CD4-positive, alpha-beta T cell treated with Interleukin-4 for 1 hour (primary cell): ENCODE measurements around the gene MITF.
"Not testable (repeated sequence)": the region's sequence is repeated elsewhere in the genome, so short reads cannot be mapped to it uniquely, and the experiment has no call there.

Experiments used
- DNase-seq, 2 donors: peaks; one replicate each; pipeline ENCODE4 v3.0.0-alpha.2; 2020 to 2022

Gene MITF

DNA sequence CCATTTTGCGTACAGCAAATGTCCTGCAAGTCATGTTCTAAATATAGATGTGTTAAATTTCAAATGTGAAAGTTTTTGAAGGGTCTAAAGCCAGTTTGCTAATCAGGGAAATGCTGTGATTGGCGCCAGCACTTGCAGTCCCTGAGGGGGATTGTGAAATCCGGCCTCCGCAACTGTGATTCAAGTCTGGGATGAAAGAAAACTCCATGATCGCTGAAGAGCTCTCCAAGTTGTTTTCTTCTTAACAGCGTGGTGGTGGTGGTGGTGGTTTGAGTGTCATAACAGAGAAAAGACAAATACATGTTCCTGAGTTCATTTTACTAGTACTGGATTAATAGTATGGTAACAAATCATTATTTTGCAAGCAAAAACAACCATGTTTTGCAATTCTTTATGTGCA, 51.8 kb downstream of the MITF start:
- DNase-seq = no peak

DNA sequence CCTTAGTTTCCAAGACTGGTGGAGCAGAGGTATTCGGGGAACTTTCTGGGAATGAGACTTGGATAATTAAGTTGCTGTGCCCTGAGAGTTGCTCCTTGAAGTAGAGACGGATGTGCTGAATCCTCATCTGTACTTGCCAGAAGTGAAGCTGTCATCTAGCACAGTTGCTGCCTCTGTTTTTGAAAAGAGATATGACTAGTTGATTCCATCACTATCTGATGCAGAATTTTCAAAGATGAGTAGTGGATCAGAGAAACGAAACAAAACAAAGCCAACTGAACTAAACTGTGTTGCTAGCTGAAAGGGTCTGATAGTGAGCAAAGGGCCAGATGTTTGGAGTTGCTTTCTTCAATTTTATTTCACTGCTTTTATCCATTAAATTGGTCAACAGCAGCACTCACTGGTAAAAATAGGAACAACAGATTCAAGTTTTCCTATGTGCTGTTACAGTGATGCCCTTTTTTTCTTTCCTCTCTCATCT, 52.7 kb downstream of the MITF start:
- DNase-seq = no peak

DNA sequence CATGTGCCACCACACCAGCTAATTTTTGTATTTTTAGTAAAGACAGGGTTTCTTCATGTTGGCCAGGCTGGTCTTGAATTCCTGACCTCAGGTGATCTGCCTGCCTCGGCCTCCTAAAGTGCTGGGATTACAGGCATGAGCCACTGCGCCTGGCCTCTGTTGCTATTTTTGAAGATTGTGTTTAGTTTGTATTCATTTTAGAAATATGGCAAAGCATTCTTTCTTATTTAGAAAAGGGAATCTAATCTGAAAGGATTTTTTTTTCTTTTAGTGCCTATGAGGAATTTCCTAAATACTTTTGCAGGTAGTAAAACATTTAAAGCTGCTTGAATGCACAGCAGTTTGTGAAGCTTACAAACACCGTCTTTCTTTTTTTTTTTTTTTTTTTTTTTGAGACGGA, 56.9 kb downstream of the MITF start:
- not testable (repeated sequence) for DNase-seq

DNA sequence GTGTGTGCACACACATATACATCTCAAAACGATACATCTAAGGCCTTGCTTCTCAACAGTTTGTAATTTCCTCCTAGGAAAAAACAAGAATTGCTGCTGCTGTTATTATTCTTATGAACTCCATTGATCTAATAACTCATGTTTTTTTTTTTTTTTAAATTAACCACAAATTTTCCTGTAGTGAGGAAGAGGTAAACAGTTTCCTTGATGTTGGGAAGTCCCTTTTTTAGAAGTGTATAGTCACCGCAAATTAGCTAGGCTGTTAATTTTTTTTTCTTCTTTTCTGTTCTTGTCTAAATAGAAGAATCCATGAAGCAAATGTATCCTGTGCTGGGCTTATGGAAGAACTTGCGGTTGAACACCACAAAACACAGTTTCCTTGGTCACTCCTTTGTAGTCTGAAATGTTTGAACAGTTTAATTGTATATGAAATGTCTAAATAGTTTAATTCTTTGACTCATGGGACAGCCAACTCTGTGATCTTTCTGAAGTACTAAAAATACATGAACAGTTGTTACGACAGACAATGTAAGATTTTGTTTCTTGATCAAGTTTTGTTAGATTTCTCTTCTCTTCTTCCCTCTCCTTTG, 64.5 kb downstream of the MITF start:
- DNase-seq = no peak

DNA sequence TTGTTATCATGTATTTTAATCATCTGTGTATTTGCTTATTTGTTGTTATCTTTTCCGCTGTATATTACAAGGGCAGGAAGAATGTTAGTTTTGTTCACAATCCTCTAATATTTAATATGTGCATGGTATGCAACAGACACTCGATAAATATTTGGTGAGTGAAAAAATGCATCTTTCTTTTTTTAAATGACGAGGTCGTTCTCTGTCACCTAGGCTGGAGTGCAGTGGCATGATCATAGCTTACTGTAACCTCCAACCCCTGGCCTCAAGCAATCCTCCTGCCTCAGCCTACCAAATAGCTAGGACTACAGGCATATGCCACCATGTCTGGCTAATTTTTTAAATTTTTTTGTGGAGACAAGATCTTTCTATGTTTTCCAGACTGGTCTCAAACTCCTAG, 66.2 kb downstream of the MITF start:
- no peak for DNase-seq

DNA sequence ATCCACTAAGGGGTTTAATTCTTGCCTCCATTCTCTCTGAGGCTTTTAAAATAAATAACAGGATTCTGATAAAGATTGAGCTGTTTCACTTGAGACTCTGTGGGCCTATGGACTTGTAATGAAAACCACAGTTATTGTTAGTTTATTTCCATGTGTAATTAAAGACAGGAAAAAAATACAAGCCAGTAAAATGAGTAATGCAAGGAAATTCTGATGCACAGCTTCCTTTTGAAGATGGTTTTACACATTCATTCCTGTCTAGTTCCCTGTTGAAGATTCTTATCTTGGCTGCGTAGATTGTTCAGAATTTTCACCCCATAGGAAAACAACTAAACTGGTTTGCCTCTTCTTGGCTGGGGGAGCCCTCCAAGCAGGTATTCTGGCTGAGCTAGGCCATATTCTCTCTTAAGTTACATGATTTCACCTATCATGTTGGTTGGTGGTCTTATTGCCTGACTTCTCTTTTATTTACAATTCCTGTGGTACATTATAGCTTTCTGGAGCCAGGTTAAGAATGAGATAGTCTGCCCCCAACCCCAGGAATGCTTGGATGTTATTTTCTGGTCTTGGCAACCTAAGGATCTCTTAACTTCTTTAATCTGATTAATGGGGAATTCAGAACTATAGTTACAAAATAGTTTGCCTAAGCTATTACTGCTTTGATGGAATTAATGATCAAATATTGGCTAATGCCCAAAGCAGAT, 67.6 kb downstream of the MITF start:
- DNase-seq = no peak

DNA sequence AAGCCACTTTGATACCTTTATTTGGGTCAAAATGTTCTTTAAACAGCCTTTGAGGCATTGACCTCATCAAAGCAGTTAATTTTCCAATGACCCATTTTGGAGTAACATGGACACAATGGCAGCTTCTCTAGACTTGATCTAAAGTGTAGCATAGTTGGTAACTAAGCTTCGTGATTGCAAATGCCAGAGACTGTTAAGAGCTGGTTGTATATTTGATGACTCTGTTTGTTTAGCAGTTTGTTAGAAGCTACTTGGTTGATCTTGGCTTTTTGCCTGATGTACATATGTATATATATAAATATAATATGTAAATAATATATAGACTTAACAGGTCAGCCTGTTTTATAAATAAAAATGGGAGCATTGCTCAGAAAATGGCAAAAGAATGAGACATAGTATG, 68.4 kb downstream of the MITF start:
- no peak for DNase-seq

DNA sequence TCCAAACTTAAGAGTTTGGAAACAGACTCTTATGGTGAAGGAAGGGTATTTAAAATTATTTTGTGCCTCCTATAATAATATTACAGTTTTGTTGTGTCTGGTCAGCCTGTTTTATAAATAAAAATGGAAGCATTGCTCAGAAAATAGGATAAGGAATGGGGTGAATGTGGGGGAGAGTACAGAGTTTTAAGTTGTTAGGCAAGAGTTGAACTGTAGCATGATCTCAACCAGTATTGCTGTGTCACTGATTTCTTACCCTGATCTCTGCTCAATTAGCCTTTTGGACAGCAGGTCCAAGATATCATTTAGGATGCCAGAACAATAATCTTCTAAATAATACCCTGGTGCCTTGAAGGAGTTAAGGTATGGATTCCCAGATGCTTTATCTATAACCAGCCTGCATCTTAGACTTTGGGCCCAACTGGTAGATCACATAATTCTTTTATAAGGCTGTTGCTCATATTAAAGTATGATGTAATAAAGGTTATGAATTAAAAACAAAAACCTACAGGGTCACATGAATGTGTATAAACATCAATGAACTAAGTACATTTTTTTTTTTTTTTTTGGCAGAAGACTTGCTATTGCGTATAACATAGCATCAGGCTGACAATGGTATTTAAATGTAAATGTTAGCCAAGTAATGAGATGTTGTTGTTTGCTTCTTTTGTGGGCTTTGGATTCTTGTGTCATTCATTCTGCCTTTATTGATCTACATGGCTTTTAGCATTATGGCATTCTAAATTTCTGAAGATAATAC, 70.0 kb downstream of the MITF start:
- DNase-seq = no peak

DNA sequence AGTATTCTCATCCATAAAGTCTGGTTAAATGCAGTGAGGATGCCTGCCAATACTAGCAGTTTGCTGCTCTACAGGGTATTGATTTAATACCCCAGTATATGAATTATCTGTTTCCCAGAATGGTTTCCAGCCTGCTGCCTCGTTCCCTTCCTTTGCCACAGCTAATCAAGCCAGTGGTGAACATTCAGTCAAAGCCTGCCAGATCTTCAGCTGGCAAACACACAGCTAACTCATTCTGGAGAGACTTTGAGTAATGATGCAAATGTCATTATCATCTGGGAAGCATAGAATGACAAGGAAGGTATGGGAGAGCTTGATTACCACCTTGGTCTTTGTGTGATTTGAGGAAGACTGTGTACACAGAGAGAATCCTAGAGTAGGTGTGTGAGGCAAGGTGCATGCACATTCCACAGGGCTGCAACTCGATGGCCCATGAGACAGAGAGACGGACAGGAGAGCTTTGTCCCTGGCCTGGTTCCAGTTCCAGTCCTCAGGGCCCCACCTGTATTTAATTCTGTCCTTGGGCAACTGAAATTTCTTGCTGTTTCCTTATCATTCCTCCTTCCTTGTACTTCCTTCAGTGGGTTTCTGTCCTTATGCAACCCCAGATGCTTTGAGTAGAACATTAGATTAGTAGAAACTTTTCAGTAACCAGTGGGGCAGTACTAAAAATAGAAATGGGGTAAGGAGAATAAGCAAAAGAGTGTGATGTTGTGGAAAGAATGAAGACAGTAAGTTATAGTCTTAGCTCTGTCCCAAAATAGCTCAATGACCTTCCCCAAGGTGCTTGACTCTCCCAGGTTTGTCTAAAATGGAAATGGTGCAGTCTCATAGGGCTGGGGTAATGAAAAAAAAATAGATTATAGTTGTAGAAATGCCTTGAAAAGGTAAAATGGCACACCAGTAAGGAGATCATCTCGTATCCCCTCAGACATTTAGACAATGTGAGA, 72.5 kb downstream of the MITF start:
- DNase-seq = no peak

DNA sequence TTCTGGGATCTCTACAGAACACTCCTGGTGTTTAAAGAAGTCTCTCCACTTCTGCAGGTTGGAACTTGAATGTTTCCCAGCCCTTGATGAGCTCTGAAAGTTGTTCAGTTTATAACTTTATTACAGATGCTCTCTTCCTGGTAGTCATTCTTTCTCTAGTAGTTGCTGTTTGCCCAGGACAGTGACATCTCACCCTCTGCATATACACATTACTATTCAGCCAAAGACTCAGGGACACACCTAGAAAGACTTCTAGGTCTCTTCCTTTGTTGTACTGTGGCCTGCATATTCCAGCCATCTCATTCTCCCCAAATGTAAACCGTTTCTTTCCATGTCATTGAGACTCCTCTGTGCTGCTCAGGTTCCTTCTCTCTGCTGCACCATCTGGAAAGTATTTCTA, 76.7 kb downstream of the MITF start:
- DNase-seq = no peak

DNA sequence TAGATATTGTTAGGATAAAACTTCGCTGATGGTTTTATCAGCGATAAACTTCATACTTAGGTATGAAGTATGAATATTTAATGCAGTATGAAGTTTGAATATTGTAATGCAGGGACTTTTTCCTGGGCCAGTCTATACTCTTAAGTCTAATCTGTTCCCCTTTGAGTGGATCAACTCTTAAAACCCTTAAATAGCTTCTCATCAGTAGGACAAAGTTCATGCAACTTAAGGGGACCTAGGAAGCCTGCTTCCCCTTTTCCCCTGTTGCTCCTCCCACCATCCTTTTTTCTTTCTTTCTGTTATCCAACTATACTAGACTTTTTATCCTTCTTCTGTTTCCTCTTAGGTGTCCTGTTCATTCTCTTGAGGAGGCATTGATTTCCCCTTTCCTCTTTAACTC, 78.7 kb downstream of the MITF start:
- DNase-seq = no peak

DNA sequence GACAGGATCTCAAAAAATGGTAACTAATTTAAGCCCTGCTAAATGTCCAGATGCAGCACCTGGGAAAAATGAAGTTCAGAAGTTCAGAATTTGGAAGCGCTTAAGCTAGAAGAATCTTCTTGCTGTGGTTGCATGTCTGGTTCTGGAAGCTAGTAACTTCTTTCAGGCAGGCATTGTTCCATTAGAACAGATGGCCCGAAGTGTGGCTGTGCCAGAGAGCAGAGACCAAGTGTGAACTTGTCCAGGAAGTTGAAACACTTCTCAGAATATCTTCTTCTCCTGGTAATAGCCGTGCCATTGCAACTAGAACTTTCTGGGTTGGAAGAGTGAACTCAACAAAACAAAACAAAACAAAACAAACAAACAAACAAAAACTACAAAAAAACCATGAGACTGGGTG, 80.0 kb downstream of the MITF start:
- no peak for DNase-seq

DNA sequence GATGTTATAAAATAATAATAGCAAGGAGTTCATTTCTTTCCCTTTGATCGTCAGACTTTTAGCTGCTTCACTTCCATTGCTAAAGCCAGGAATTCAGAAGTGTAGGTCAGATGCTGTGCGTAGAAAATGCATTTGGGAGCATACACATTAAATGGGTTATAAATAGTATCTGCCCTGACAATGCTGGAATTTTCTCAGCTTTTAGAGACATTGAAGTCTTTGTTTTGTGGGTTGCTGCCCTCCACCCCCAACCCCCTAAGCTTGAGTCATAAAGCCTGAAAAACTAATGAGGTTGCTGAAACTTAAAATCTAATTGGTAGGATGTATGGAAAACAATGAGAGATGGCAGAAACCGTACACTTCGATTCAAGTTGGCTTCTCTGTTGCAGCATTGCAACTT, 81.9 kb downstream of the MITF start:
- no peak for DNase-seq

DNA sequence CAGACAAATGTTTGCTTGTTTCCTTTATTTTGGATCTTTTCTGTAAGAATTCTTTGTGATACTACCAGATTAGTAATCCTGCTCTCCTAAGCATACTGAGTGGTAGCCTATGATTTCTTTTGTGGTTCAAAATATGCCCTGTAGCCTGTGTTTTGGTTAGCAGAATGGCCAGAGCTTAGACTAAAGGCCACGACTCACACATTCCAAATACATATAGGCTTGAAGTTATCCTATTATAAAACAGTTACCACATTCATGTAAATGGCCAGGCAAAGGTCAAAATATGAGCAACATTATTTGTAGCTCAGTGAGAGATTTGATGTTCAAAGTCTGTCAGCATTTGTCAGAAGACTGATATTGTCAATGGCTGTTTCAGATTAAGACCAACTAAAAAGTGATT, 84.5 kb downstream of the MITF start:
- DNase-seq = no peak

DNA sequence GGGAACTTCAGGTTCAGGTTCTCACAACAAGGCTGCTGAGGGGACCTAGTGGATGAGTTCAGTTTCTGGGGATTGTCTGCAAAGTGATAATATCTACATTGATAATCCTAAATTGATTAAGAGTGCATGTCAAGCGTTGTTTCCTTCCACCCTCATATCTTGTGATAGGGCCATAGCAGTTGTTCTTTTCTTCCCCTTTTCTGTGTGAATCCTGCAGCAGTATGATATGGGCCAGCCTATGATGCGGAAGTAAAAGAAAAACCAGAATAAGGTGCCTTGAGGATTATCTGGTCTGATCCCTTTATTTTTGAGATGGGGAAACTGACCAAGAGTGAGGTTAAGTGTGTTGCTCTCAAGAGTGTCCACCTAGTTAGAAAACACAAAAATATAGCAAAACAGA, 86.2 kb downstream of the MITF start:
- no peak for DNase-seq

DNA sequence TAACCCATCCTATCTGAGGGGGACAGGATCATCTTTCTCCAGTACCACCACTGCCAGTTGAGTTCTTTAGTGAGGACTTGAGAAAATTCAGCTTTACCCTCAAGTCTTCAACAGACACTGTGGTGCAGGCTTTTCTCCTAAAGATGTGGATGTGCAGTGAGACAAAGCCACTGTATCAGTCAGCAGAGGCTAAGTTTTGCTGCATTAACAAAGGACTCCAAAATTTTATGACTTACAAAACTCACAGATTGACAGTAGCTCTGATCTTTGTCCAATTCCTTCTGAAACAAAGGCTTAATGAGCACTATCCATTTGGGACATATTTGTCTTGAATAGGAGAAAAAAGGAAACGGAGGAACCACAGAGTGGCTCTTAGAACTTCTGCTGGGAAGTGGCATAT, 87.9 kb downstream of the MITF start:
- no peak for DNase-seq

DNA sequence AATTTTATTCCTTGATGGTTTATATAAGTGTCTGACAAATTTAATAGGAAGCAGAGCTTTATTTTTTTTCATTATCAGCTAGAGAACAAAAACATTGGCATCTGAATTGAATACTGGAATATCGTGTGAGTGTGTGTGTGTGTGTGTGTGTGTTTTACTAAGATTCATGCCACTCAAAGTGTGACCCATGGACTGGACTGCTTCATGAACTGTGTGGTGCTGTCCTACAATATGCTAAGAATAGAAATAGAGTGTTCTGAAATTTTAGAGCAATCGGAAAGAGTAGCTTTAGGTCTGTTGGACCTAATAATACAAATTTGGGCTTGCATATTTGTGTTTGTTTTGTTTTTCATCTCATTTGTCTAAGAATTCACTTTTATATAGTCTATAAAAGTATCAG, 89.6 kb downstream of the MITF start:
- DNase-seq = no peak

DNA sequence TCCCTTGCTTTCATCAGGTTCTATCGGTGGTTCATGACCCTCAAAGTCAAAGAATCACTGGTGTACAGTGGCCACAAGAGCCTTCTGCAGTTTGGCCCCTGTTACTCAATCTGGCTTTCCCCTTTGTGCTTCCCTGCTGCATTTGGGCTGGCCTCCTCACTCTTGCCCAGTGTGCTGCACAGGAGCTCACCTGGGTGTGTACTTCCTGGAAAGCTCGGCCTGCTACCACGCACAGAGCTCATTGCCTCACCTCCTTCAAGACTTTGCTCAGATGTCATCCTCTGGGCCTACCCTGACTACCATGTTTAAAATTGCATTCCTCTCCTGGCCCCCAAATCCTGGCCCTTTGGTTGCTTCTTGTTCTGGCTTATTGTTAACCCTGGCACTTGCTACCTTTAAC, 90.9 kb downstream of the MITF start:
- DNase-seq = no peak

DNA sequence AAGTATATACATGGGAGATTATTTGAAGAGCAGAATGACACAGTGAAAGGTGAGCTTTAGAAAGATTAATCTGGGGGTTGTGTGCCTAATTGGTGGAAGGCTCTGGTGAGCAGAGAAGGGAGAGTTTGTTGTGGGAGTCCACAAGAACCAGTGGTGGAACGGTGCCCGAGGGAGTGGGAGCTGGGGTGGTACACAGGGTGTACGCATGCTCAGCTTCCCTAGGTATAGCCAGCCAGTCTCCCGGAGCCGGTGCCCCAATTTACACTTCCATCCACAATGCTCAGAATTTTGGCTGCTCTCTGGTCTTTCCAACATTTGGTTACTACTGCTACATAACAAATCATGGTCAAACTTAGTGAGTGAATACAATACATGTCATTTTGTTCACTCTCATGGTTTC, 92.5 kb downstream of the MITF start:
- DNase-seq = no peak

DNA sequence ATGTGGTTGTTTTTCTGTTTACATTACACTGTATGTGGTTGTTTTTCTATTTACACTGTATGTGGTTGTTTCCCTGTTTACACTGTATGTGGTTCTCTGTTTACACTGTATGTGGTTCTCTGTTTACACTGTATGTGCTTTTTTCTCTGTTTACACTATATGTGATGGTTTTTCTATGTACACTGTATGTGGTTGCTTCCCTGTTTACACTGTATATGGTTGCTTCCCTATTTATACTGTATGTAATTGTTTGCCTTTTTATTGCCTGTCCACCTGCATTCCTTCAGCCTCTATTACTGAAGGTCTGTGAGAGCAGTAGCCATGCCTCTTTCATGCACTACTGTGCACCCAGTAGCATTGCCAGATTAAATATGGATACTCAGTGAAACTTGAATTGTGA, 94.3 kb downstream of the MITF start:
- no peak for DNase-seq

DNA sequence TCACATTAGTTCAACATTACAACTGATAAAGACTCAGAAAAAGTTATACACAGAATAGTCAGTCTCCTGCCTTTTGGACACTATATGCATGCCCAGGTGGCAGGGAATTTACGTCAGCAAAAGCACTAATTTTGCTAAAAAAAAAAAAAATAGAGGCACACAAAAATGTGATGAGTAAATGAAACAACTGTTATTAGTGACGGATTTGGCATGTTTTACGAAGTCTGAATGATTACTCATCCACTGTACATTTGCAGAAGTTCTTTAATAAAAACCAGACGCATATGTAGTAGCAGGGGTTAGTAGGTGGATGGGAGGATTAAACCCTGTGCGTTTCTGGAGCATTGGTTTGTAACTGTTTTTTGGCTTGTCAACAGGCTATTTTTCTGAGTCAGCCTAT, 99.0 kb downstream of the MITF start:
- DNase-seq = no peak

DNA sequence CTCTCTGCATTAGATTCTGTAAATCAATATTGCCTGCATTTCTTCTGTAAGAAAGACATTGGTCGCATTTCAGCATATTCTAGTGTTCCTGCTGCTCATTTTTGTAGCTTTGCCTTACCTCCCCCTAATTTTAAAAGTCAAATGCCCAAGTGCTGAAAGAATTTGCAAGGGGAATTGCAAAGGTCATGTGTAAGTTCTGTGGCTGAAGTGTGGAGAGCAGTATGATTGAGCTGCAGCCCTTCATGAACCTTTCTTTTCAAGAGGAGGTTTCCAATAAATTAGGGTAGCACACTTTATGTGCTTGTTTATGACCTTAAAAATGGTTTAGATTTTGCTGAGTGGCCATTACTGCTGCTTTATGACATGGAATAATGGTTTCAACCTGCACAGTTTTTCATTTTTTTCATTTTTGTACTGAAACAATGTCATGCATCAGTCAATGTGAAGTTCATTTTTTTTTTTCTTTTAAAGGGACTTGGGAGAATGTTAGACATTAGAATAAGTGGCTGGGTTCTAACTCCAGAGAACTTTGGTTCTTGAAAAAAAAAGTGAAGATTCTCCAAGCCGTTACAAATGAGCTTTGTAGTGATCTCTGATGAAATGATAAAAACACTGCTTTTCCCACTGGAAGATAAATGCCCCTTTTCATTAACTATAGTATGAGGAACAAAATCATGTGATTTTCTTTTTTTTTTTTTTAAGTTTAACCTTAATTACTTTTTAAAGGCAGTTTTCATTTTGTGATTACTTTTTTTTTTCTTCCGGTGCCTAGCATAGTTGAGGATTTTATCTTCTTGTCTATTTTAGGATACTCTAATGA, 99.6 kb downstream of the MITF start:
- DNase-seq = no peak
